ENCODE data around the gene USP53.
"Not testable (repeated sequence)": the region's sequence is repeated elsewhere in the genome, so short reads cannot be mapped to it uniquely, and the experiment has no call there.

The USP53 gene

GRCh38 chr4:119232286-119232685, 19.8 kb downstream of the USP53 start:
- no peak for DNase-seq (ENCODE audit: low read depth in 1 of 2, low spot score in 1 of 2)
- TF ChIP-seq JUND (IDR thresholded peaks at IDR 0.05; ENCODE audit: low read depth): no peak
- in situ Hi-C loops (cut with HindIII; ENCODE audit: low pct_unique_long_range_greater_than_20kb, low sequenced_read_pairs): no loop called here

GRCh38 chr4:119233191-119233590, 20.7 kb downstream of the USP53 start:
- no peak for TF ChIP-seq JUND (IDR thresholded peaks at IDR 0.05; ENCODE audit: low read depth)
- in situ Hi-C loops (cut with HindIII; ENCODE audit: low pct_unique_long_range_greater_than_20kb, low sequenced_read_pairs): no loop called here
- DNase-seq (ENCODE audit: low read depth in 1 of 2, low spot score in 1 of 2): no peak

DNA sequence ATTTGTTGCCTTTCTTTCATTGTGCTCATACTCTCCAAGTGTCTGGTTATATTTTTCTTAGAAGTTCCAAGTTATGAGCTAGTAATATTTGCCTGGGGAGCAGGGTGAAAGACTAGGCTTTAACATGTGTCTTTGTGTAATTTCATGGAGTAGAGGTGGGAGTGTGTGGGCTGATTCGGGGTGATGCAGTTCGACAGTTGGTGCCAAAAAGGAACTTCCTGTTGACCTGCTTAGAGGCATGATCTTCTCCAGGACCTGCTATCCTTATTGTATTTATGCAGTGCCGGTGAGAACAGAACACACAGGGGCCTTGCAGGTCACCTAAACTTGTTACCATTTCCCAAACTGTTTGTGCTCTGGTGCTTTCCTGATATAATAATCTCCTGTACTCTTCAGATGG, 21.2 kb downstream of the USP53 start:
- TF ChIP-seq JUND (IDR thresholded peaks at IDR 0.05; ENCODE audit: low read depth): no peak
- in situ Hi-C loops (cut with HindIII; ENCODE audit: low pct_unique_long_range_greater_than_20kb, low sequenced_read_pairs): no loop called here
- no peak for DNase-seq (ENCODE audit: low read depth in 1 of 2, low spot score in 1 of 2)

- in situ Hi-C loops (cut with HindIII; ENCODE audit: low pct_unique_long_range_greater_than_20kb, low sequenced_read_pairs): no loop called here
- TF ChIP-seq JUND (IDR thresholded peaks at IDR 0.05; ENCODE audit: low read depth): no peak
- DNase-seq (ENCODE audit: low read depth in 1 of 2, low spot score in 1 of 2): no peak
These were observed 24.7 kb downstream of the USP53 start for GRCh38 chr4:119237201-119237600.

DNA sequence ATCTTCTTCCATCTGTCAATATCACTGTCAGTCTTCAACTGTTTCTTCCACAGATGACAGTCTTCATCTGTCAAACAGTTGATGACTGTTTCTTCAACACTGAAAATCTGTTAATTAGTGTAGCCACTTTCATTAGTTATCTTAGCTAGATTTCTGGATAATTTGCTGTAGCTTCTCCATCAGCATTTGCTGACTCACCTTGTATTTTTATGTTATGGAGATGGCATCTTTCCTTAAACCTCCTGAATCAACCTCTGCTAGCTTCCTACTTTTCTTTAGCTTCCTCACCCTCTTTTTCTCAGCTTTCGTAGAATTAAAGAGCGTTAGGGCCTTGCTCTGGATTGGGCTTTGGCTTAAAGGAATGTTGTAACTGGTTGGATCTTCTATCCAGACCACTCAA, 25.1 kb downstream of the USP53 start:
- TF ChIP-seq JUND (IDR thresholded peaks at IDR 0.05; ENCODE audit: low read depth): no peak
- DNase-seq (ENCODE audit: low read depth in 1 of 2, low spot score in 1 of 2): no peak
- in situ Hi-C loops (cut with HindIII; ENCODE audit: low pct_unique_long_range_greater_than_20kb, low sequenced_read_pairs): no loop called here

GRCh38 chr4:119238068-119238722, 25.7 kb downstream of the USP53 start:
- no peak for TF ChIP-seq JUND (IDR thresholded peaks at IDR 0.05; ENCODE audit: low read depth)
- in situ Hi-C loops (cut with HindIII; ENCODE audit: low pct_unique_long_range_greater_than_20kb, low sequenced_read_pairs): no loop called here
- no peak for DNase-seq (ENCODE audit: low read depth in 1 of 2, low spot score in 1 of 2)

DNA sequence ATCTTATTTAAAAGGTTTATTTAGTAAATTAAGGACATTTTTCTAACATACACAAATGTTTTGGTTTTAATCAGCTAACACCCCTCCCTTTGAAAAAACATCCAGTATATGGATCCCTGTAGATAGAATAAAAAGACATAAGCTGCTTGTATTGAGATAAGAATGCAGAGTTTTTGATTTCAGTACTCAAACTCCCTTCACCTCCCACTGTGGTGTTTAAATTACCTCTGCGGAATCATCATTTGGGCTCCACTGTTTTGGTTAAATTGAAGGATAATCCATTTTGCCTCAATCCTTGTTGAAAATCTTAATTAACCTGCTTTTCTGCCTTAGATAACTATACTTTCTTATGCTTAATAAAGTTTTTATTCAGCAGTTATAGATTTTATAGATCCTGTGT, 27.6 kb downstream of the USP53 start:
- no peak for TF ChIP-seq JUND (IDR thresholded peaks at IDR 0.05; ENCODE audit: low read depth)
- in situ Hi-C loops (cut with HindIII; ENCODE audit: low pct_unique_long_range_greater_than_20kb, low sequenced_read_pairs): no loop called here
- no peak for DNase-seq (ENCODE audit: low read depth in 1 of 2, low spot score in 1 of 2)

DNA sequence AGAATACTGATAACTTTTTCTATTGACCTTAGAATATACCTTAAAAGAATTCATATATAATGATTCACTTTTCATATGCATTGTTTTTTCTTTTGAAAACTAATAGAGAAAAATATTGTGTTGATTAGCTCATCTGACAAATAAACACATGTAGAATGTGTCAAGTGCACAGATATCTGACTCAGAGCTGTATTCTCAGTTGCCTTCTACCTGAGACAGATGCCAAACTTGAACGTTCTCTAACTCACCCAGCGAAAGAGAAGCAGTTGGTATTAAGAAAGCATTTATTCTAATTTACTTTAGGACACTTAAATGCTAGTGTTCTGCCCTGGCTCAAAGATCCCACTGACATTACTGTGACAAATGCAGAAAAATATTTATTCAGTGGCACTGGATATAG, 28.1 kb downstream of the USP53 start:
- TF ChIP-seq JUND (IDR thresholded peaks at IDR 0.05; ENCODE audit: low read depth): no peak
- no peak for DNase-seq (ENCODE audit: low read depth in 1 of 2, low spot score in 1 of 2)
- in situ Hi-C loops (cut with HindIII; ENCODE audit: low pct_unique_long_range_greater_than_20kb, low sequenced_read_pairs): no loop called here

DNA sequence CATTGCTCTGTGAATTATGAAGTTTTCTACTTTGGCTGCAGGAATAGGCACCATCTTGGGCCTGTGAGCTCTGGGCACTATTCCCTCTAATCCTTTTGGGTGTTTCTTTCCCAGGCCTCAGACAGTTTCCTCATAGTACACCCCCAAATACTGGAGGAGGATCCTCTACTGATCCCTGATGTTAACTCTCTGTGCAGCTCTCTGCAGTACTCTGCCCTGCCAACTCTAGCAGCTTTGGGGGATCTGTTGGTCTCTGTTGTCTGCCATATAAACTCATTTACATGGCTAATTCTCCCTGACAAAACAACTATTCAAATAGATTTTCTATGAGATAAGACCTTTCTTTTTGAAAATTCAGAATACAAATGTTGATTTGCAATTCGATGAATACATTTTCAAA, 29.9 kb downstream of the USP53 start:
- TF ChIP-seq JUND (IDR thresholded peaks at IDR 0.05; ENCODE audit: low read depth): no peak
- DNase-seq (ENCODE audit: low read depth in 1 of 2, low spot score in 1 of 2): no peak
- in situ Hi-C loops (cut with HindIII; ENCODE audit: low pct_unique_long_range_greater_than_20kb, low sequenced_read_pairs): no loop called here

DNA sequence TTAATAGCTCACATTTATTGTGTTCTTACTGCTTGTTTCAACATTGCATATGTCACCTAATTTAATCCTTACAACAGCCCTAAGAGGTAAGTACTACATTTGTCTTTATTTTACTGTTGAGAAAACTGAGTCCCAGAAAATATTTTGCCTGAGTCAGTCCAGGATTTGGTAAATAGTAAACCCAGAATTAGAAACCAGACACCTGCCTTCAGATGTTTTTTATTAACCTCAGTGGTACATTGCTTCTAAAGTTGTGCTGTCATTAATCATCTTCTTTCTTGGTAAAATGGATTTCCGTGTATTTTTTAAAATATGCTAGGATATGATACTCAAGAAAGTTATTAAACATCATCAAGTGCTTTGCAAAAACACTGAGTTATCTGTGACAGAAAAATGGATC, 31.4 kb downstream of the USP53 start:
- no peak for DNase-seq (ENCODE audit: low read depth in 1 of 2, low spot score in 1 of 2)
- TF ChIP-seq JUND (IDR thresholded peaks at IDR 0.05; ENCODE audit: low read depth): no peak
- in situ Hi-C loops (cut with HindIII; ENCODE audit: low pct_unique_long_range_greater_than_20kb, low sequenced_read_pairs): no loop called here

DNA sequence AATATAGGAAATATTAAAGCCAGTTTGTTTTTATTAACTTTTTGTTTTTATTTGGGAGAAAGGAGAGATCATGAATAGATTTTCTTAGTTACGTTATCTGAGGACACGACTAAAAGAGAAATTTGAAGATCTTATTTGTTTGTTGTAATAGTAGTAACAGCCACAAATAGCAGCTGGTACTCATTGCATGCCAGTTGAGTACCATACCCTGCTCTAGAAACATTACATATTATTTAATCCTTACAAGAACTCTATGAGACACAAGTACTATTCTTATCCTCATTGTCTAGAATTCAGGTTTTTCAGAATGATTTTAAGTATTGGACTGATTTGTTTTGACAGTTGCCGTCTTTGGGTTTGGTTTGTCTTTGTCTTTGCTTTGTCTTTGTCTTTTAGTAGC, 31.8 kb downstream of the USP53 start:
- DNase-seq (ENCODE audit: low read depth in 1 of 2, low spot score in 1 of 2): no peak
- no peak for TF ChIP-seq JUND (IDR thresholded peaks at IDR 0.05; ENCODE audit: low read depth)
- in situ Hi-C loops (cut with HindIII; ENCODE audit: low pct_unique_long_range_greater_than_20kb, low sequenced_read_pairs): no loop called here

- no peak for TF ChIP-seq JUND (IDR thresholded peaks at IDR 0.05; ENCODE audit: low read depth)
- no peak for DNase-seq (ENCODE audit: low read depth in 1 of 2, low spot score in 1 of 2)
- in situ Hi-C loops (cut with HindIII; ENCODE audit: low pct_unique_long_range_greater_than_20kb, low sequenced_read_pairs): no loop called here
These were observed 32.3 kb downstream of the USP53 start for GRCh38 chr4:119244832-119245231.

GRCh38 chr4:119246177-119246733, 33.7 kb downstream of the USP53 start:
- DNase-seq (ENCODE audit: low read depth in 1 of 2, low spot score in 1 of 2): no peak
- TF ChIP-seq JUND (IDR thresholded peaks at IDR 0.05; ENCODE audit: low read depth): no peak
- in situ Hi-C loops (cut with HindIII; ENCODE audit: low pct_unique_long_range_greater_than_20kb, low sequenced_read_pairs): no loop called here

GRCh38 chr4:119251037-119251436, 38.5 kb downstream of the USP53 start:
- in situ Hi-C loops (cut with HindIII; ENCODE audit: low pct_unique_long_range_greater_than_20kb, low sequenced_read_pairs); DNase-seq (ENCODE audit: low read depth in 1 of 2, low spot score in 1 of 2): not testable (repeated sequence)

- DNase-seq (ENCODE audit: low read depth in 1 of 2, low spot score in 1 of 2); in situ Hi-C loops (cut with HindIII; ENCODE audit: low pct_unique_long_range_greater_than_20kb, low sequenced_read_pairs): not testable (repeated sequence)
These were observed 42.7 kb downstream of the USP53 start for GRCh38 chr4:119255223-119255622.
